Activated naive CD4-positive, alpha-beta T cell treated with anti-CD3 and anti-CD28 coated beads, Interleukin-2, amount 50 U/mL, for 24 hours (primary cell): Measurements from ENCODE around the gene IPP.
A peak's percentile ranks its signal among the peaks of the same experiment; 100 is the strongest.

Experiments used
- H3K27ac Mint-ChIP-seq: one replicate; pipeline ENCODE4 v1.8.0; 2021; ENCODE audit warnings: mild to moderate bottlenecking, mixed read lengths
- H3K27me3 Mint-ChIP-seq: one replicate; pipeline ENCODE4 v1.8.0; 2021; ENCODE audit warnings: mixed read lengths
- H3K36me3 Mint-ChIP-seq: one replicate; pipeline ENCODE4 v1.8.0; 2021; ENCODE audit warnings: mixed read lengths
- H3K4me1 Mint-ChIP-seq: one replicate; pipeline ENCODE4 v1.8.0; 2021; ENCODE audit warnings: mixed read lengths
- H3K4me3 Mint-ChIP-seq: one replicate; pipeline ENCODE4 v1.8.0; 2021; ENCODE audit warnings: mild to moderate bottlenecking, mixed read lengths
- H3K9me3 Mint-ChIP-seq: one replicate; pipeline ENCODE4 v1.8.0; 2021; ENCODE audit warnings: mixed read lengths

IPP gene

GRCh38 chr1:45750298-45751038 is at the start of gene IPP:
Gene IPP (minus strand): TSS chr1:45750653. CDS start chr1:45746411, 4,242 bp downstream.
- H3K4me1 Mint-ChIP-seq: peaks cover 35% of the 10 kb centered on the region
- H3K4me3 Mint-ChIP-seq: peak within 1 kb of the TSS; percentile 99
- H3K9me3 Mint-ChIP-seq: no peaks in the 10 kb centered on the region
- peaks cover 1% of the 10 kb centered on the region for H3K36me3 Mint-ChIP-seq
- H3K27me3 Mint-ChIP-seq: no peaks in the 10 kb centered on the region
- peak within 1 kb of the TSS; percentile 100 for H3K27ac Mint-ChIP-seq

- peaks cover 1% of the 10 kb centered on the region for H3K4me1 Mint-ChIP-seq
- H3K27ac Mint-ChIP-seq: no peak overlapping the region
- no peaks in the 10 kb centered on the region for H3K36me3 Mint-ChIP-seq
- no peaks in the 10 kb centered on the region for H3K9me3 Mint-ChIP-seq
- H3K27me3 Mint-ChIP-seq: peaks cover 3% of the 10 kb centered on the region
- no peak overlapping the region for H3K4me3 Mint-ChIP-seq
These were observed 46.5 kb upstream of the IPP start for GRCh38 chr1:45796946-45797345.

- Mint-ChIP-seq H3K9me3 (no peaks in the 10 kb centered on the region), H3K4me1 (no peaks in the 10 kb centered on the region), H3K27ac (no peak overlapping the region), H3K27me3 (peaks cover 3% of the 10 kb centered on the region), H3K36me3 (no peaks in the 10 kb centered on the region), H3K4me3 (no peak overlapping the region)
These were observed 45.9 kb upstream of the IPP start for GRCh38 chr1:45796381-45796780.

DNA sequence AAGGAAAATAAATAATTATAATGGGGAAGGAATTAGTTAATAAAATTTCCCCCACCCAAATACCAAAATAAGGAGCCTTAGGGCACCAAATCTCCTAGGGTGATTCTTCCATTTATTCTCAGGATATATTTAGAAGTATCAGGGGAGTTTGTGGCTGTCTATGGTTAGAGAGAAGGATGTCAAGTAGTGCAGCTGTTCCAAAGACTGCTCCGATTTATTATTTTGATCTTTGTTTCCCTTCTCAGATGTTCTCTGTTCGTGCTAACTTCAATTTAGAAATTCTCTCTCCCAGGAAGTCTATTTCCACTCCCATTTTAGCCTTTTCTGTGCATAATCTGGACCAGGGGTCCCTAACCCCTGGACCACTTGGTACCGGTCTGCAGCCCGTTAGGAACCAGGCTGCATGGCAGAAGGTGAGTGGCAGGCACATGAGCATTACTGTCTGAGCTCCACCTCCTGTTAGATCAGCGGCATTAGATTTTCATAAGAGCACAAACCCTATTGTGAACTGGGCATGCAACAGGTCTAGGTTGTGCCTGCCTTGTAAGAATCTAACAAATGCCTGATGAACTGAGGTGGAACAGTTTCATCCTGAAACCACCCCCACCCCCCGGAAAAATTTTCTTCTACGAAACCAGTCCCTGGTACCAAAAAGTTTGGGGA is 43.6 kb upstream of the IPP start:
- Mint-ChIP-seq H3K4me1 (no peaks in the 10 kb centered on the region), H3K27me3 (peaks cover 3% of the 10 kb centered on the region), H3K4me3 (no peak overlapping the region), H3K36me3 (no peaks in the 10 kb centered on the region), H3K27ac (no peak overlapping the region), H3K9me3 (no peaks in the 10 kb centered on the region)

- Mint-ChIP-seq H3K27me3 (peaks cover 3% of the 10 kb centered on the region), H3K36me3 (no peaks in the 10 kb centered on the region), H3K9me3 (no peaks in the 10 kb centered on the region), H3K27ac (no peak overlapping the region), H3K4me1 (no peaks in the 10 kb centered on the region), H3K4me3 (no peak overlapping the region)
These were observed 42.3 kb upstream of the IPP start for GRCh38 chr1:45792744-45793143.

GRCh38 chr1:45789601-45790000 is 39.1 kb upstream of the IPP start:
- Mint-ChIP-seq H3K27me3 (peaks cover 3% of the 10 kb centered on the region), H3K4me1 (peaks cover 22% of the 10 kb centered on the region), H3K9me3 (no peaks in the 10 kb centered on the region), H3K4me3 (no peak overlapping the region), H3K36me3 (no peaks in the 10 kb centered on the region), H3K27ac (no peak overlapping the region)

- H3K27me3 Mint-ChIP-seq: peaks cover 2% of the 10 kb centered on the region
- H3K4me3 Mint-ChIP-seq: no peak overlapping the region
- no peaks in the 10 kb centered on the region for H3K36me3 Mint-ChIP-seq
- H3K4me1 Mint-ChIP-seq: peaks cover 22% of the 10 kb centered on the region
- no peak overlapping the region for H3K27ac Mint-ChIP-seq
- no peaks in the 10 kb centered on the region for H3K9me3 Mint-ChIP-seq
These were observed 37.5 kb upstream of the IPP start for GRCh38 chr1:45787905-45788304.

DNA sequence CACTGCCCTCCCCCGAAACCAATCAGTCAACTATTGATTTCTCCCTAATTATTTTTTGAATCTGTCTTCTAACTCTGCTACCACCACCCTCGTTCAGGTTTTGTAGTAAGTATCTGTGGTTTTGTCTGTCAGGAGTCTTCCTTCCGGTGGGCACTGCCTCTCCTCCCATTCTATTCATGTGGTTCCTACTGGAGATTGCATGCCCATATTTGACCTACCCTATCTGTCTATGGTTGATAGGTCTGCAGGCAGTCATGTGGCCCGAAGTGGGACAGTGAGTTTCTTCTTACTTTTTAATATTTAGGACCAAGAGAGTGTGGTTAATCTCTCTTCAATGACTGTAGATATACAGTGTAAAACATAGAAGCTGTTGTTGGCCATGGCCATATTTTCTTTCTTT is 35.1 kb upstream of the IPP start:
- Mint-ChIP-seq H3K9me3 (no peaks in the 10 kb centered on the region), H3K27ac (no peak overlapping the region), H3K36me3 (no peaks in the 10 kb centered on the region), H3K4me3 (peak overlapping the region; percentile 76), H3K4me1 (peaks cover 22% of the 10 kb centered on the region), H3K27me3 (no peaks in the 10 kb centered on the region)

- Mint-ChIP-seq H3K27me3 (no peaks in the 10 kb centered on the region), H3K4me3 (no peak overlapping the region), H3K9me3 (no peaks in the 10 kb centered on the region), H3K27ac (no peak overlapping the region), H3K36me3 (no peaks in the 10 kb centered on the region), H3K4me1 (no peaks in the 10 kb centered on the region)
These were observed 25.3 kb upstream of the IPP start for GRCh38 chr1:45775794-45776193.

GRCh38 chr1:45772971-45773370 is 22.5 kb upstream of the IPP start:
- Mint-ChIP-seq H3K4me3 (no peak overlapping the region), H3K36me3 (no peaks in the 10 kb centered on the region), H3K9me3 (no peaks in the 10 kb centered on the region), H3K4me1 (no peaks in the 10 kb centered on the region), H3K27ac (no peak overlapping the region), H3K27me3 (no peaks in the 10 kb centered on the region)

DNA sequence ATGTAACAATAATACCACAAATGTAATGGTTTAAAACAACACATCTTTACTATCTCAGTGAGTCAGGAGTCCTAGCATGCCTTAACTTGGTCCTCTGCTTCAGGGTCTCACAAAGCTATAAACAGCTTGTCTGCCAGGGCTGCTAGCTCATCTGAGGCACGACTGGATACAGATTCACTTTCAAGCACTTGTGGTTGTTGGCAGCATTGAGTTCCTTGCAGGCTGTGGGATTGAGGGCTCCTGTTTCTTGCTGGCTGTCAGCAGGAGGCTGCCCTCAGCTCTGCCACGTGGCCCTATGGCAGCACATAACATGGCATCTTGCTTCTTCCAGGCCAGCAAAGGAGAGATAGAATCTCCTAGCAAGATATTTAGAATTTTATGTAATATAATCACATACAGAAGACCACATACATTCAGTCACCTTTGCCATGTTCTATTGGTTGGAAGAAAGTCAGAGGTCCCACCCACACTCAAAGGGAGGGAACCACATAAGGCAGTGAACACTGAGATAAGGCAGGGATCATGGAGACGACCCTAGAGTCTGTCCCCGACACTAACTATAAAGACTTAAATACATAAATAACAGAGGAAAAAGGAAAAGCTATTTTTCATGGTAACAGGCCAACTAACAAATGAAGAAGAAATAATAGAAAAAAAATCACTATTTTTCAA is 18.9 kb upstream of the IPP start:
- Mint-ChIP-seq H3K9me3 (no peaks in the 10 kb centered on the region), H3K4me3 (no peak overlapping the region), H3K27ac (no peak overlapping the region), H3K27me3 (no peaks in the 10 kb centered on the region), H3K36me3 (no peaks in the 10 kb centered on the region), H3K4me1 (no peaks in the 10 kb centered on the region)

- Mint-ChIP-seq H3K9me3 (no peaks in the 10 kb centered on the region), H3K27me3 (no peaks in the 10 kb centered on the region), H3K36me3 (no peaks in the 10 kb centered on the region), H3K4me1 (no peaks in the 10 kb centered on the region), H3K4me3 (no peak overlapping the region), H3K27ac (no peak overlapping the region)
These were observed 16.6 kb upstream of the IPP start for GRCh38 chr1:45767035-45767434.

DNA sequence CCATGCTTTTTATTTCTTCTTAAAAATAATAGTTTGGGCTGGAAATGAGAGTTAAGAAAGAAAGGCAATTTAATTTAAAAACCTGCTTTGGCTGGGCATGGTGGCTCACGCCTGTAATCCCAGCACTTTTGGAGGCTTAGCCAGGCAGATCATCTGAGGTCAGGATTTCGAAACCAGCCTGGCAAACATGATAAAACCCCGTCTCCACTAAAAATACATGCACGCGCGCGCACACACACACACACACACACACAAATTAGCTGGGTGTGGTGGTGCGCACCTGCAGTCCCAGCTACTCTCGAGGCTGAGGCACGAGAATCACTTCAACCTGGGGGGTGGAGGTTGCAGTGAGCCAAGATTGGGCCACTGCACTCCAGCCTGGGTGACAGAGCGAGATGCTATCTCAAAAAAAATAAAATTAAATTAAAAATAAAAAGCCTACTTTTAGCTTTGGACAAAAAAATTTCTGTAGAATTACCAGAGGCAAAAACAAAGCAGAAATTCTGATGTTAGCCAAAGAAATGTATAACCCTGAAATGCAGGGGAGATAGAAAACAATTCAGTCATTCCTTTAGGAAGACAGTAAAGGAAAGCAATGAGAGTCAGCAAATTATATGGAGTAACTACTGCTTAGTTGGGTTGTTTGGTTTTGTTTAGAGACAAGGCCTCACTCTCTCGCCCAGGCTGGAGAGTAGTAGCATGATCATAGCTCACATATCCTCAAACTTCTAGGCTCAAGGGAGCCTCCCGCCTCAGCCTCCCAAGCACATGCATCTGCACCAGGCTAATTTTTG is 15.7 kb upstream of the IPP start:
- H3K9me3 Mint-ChIP-seq: no peaks in the 10 kb centered on the region
- H3K4me3 Mint-ChIP-seq: no peak overlapping the region
- H3K4me1 Mint-ChIP-seq: no peaks in the 10 kb centered on the region
- no peak overlapping the region for H3K27ac Mint-ChIP-seq
- no peaks in the 10 kb centered on the region for H3K27me3 Mint-ChIP-seq
- H3K36me3 Mint-ChIP-seq: no peaks in the 10 kb centered on the region

DNA sequence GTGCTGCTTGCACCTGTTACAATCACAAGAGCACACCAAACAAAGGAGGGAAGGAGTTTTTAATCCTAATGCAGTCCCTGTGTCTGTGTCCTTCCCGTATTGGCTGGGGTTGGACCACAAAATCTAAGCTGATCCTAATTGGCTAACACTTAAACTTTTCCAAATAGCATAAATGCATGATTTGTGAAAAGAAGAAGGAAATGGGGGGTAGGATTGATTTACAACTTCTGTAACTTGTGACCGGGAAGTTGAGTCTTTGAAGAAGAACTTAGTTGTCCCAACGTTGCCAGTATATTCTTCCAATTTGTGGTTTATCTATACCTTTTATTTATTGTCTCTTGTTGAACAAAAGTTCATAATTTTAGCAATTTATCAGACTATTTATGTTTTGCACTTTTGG is 11.8 kb upstream of the IPP start:
- no peaks in the 10 kb centered on the region for H3K36me3 Mint-ChIP-seq
- H3K27me3 Mint-ChIP-seq: no peaks in the 10 kb centered on the region
- H3K27ac Mint-ChIP-seq: no peak overlapping the region
- no peaks in the 10 kb centered on the region for H3K9me3 Mint-ChIP-seq
- H3K4me1 Mint-ChIP-seq: no peaks in the 10 kb centered on the region
- H3K4me3 Mint-ChIP-seq: no peak overlapping the region

GRCh38 chr1:45755697-45756096 is 5.2 kb upstream of the IPP start:
- H3K27ac Mint-ChIP-seq: no peak overlapping the region
- H3K4me1 Mint-ChIP-seq: peaks cover 7% of the 10 kb centered on the region
- peaks cover 1% of the 10 kb centered on the region for H3K36me3 Mint-ChIP-seq
- no peaks in the 10 kb centered on the region for H3K27me3 Mint-ChIP-seq
- H3K9me3 Mint-ChIP-seq: no peaks in the 10 kb centered on the region
- H3K4me3 Mint-ChIP-seq: no peak overlapping the region
